ENCODE measurements around the gene SLC19A1. TPM values are rescaled to one million over a fixed set of nuclear protein-coding genes. Genes with fewer than 3 reads are reported as not detected.
A peak's percentile ranks its signal among the peaks of the same experiment; 100 is the strongest.

Gene SLC19A1
- polyA plus RNA-seq, 3 donors, result 25.0 to 53.0 (median 39.9) TPM

DNA sequence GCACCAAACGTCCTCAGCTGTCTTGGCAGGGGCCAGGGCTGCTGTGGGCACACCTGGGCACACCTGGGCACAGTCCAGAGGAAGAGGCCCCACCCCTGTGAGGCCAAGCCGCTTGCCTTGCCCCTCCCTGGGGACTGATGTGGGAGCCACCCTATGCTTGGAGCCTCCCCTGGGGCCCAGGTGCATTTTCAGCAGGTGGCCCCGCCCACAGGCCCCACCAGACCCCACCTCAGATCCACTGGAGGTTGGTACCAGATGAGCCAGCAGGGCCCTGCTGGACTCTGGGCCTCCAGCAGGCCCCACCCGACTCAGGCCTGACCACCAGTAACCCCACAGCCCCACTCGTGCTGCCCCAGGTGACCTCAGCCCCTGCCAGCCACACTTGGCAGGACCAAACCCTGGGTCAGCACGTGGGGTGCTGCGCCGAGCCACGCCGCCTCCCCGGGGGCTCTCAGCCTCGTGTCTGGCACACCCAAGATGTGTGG, 8.8 kb downstream of the SLC19A1 start:
- Mint-ChIP-seq H3K36me3 (peaks cover 26 to 35% of the 10 kb centered on the region in 2 donors), H3K4me1 (peaks cover 53% of the 10 kb centered on the region), H3K27ac (peak overlapping the region in 4 of 7 donors; percentile 75 to 94 (median 90)), H3K27me3 (ENCODE audit: low read depth in 3 of 3) (no peaks in the 10 kb centered on the region), H3K9me3 (peaks cover 0 to 6% (median 0%) of the 10 kb centered on the region in 7 donors), H3K4me3 (no peak overlapping the region)
- intact Hi-C loops (cut with micrococcal nuclease), result no loop called here
- Histone ChIP-seq H3K9me3 (replicated peaks in 1 of 2; ENCODE audit: control insufficient read depth in 1 of 2, insufficient read depth in 1 of 2, low read length in 2 of 2) (no peaks in the 10 kb centered on the region), H3K27me3 (ENCODE audit: control insufficient read depth in 2 of 2, insufficient read depth in 2 of 2, low read length in 2 of 2) (no peaks in the 10 kb centered on the region), H3K4me1 (ENCODE audit: control insufficient read depth in 1 of 2, insufficient read depth in 2 of 2, low read length in 2 of 2) (peaks cover 48 to 54% of the 10 kb centered on the region in 2 donors), H4K20me1 (ENCODE audit: insufficient read depth, low read length) (no peaks in the 10 kb centered on the region), H3K9ac (ENCODE audit: insufficient read depth, low read length, poor library complexity, severe bottlenecking) (peak overlapping the region; percentile 47), H3K4me3 (replicated peaks in 1 of 3; ENCODE audit: low read depth in 2 of 3, low read length in 3 of 3) (peak overlapping the region in 1 of 3 experiments; percentile 59), H3K27ac (ENCODE audit: low read depth in 1 of 2, low read length in 2 of 2) (peak overlapping the region; percentile 81 to 94), H3K79me2 (ENCODE audit: insufficient read depth, low read length) (peaks cover 60% of the 10 kb centered on the region), H3K4me2 (replicated peaks; ENCODE audit: extremely low read depth, low read length, poor library complexity, severe bottlenecking) (peak overlapping the region; percentile 58), H2AFZ (ENCODE audit: insufficient read depth, low read depth, low read length, poor library complexity, severe bottlenecking) (no peak overlapping the region), H3K36me3 (replicated peaks in 1 of 2; ENCODE audit: control insufficient read depth in 1 of 2, insufficient read depth in 2 of 2, low read length in 2 of 2) (peaks cover 34 to 39% of the 10 kb centered on the region in 2 donors)
- TF ChIP-seq, protein P1, sequence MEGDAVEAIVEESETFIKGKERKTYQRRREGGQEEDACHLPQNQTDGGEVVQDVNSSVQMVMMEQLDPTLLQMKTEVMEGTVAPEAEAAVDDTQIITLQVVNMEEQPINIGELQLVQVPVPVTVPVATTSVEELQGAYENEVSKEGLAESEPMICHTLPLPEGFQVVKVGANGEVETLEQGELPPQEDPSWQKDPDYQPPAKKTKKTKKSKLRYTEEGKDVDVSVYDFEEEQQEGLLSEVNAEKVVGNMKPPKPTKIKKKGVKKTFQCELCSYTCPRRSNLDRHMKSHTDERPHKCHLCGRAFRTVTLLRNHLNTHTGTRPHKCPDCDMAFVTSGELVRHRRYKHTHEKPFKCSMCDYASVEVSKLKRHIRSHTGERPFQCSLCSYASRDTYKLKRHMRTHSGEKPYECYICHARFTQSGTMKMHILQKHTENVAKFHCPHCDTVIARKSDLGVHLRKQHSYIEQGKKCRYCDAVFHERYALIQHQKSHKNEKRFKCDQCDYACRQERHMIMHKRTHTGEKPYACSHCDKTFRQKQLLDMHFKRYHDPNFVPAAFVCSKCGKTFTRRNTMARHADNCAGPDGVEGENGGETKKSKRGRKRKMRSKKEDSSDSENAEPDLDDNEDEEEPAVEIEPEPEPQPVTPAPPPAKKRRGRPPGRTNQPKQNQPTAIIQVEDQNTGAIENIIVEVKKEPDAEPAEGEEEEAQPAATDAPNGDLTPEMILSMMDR (IDR thresholded peaks at IDR 0.05), result no peak
- no peak for DNase-seq
- WGBS (ENCODE audit: insufficient coverage), result 87% methylated on average over 12 of the region's 12 CpGs

DNA sequence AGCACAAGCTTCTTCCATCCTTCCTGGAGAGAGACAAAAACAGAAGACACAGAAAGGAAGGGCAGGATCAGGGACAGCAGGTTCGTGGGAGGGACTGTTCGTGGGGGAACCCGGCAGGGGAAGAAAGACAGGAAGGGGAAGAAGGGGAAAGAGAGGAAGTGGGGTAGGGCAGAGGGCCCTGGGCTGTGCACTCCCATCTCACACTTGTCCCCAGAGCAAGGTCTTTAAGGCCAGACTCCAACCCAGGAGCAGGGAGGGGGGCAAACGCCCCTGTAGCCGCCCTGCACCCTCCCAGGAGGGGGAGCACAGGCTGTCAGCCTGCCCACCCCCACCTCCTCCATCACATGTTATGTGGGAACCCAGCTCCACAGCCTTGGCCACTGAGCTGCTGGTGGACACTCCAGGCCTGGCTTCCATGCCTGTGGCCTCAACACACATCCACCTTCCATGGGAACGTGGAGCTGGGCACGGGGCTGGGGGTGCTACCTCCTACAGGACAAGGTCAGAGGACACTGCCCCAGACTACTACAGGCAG, 9.3 kb downstream of the SLC19A1 start:
- Histone ChIP-seq H3K4me3 (replicated peaks in 1 of 3; ENCODE audit: low read depth in 2 of 3, low read length in 3 of 3) (peak overlapping the region in 1 of 3 experiments; percentile 59), H3K9me3 (replicated peaks in 1 of 2; ENCODE audit: control insufficient read depth in 1 of 2, insufficient read depth in 1 of 2, low read length in 2 of 2) (no peaks in the 10 kb centered on the region), H3K36me3 (replicated peaks in 1 of 2; ENCODE audit: control insufficient read depth in 1 of 2, insufficient read depth in 2 of 2, low read length in 2 of 2) (peaks cover 38 to 44% of the 10 kb centered on the region in 2 donors), H3K4me2 (replicated peaks; ENCODE audit: extremely low read depth, low read length, poor library complexity, severe bottlenecking) (peak overlapping the region; percentile 58), H3K27ac (ENCODE audit: low read depth in 1 of 2, low read length in 2 of 2) (peak overlapping the region; percentile 81 to 94), H4K20me1 (ENCODE audit: insufficient read depth, low read length) (no peaks in the 10 kb centered on the region), H2AFZ (ENCODE audit: insufficient read depth, low read depth, low read length, poor library complexity, severe bottlenecking) (no peak overlapping the region), H3K79me2 (ENCODE audit: insufficient read depth, low read length) (peaks cover 55% of the 10 kb centered on the region), H3K9ac (ENCODE audit: insufficient read depth, low read length, poor library complexity, severe bottlenecking) (peak overlapping the region; percentile 47), H3K27me3 (ENCODE audit: control insufficient read depth in 2 of 2, insufficient read depth in 2 of 2, low read length in 2 of 2) (no peaks in the 10 kb centered on the region), H3K4me1 (ENCODE audit: control insufficient read depth in 1 of 2, insufficient read depth in 2 of 2, low read length in 2 of 2) (peaks cover 48 to 54% of the 10 kb centered on the region in 2 donors)
- Mint-ChIP-seq H3K27ac (peak overlapping the region; percentile 80 to 94 (median 88)), H3K36me3 (peaks cover 29 to 33% of the 10 kb centered on the region in 2 donors), H3K4me1 (peaks cover 53% of the 10 kb centered on the region), H3K27me3 (ENCODE audit: low read depth in 3 of 3) (no peaks in the 10 kb centered on the region), H3K9me3 (peaks cover 0 to 6% (median 0%) of the 10 kb centered on the region in 7 donors), H3K4me3 (peak overlapping the region; percentile 45 to 75)
- 17% methylated on average over 2 of the region's 7 CpGs for WGBS (ENCODE audit: insufficient coverage)
- intact Hi-C loops (cut with micrococcal nuclease), result no loop called here
- TF ChIP-seq, protein P1 (IDR thresholded peaks at IDR 0.05), result no peak
- peak in 2 of 3 donors; percentile 51 to 63 for DNase-seq
